NCI-H187 treated with DMSO at 0.1 percent for 48 hours (cell line): ENCODE results near the gene SLC6A13.
"Not testable (repeated sequence)": the region's sequence is repeated elsewhere in the genome, so short reads cannot be mapped to it uniquely, and the experiment has no call there.

Source experiments
- DNase-seq: peaks from one replicate; lab custom pipeline; 2025; lab: John Stamatoyannopoulos, UW

The SLC6A13 gene

GRCh38 chr12:197911-198695 is 64.5 kb downstream of the SLC6A13 start:
- DNase-seq: no peak

- no peak for DNase-seq
Measured at GRCh38 chr12:197347-197746, 65.3 kb downstream of the SLC6A13 start.

DNA sequence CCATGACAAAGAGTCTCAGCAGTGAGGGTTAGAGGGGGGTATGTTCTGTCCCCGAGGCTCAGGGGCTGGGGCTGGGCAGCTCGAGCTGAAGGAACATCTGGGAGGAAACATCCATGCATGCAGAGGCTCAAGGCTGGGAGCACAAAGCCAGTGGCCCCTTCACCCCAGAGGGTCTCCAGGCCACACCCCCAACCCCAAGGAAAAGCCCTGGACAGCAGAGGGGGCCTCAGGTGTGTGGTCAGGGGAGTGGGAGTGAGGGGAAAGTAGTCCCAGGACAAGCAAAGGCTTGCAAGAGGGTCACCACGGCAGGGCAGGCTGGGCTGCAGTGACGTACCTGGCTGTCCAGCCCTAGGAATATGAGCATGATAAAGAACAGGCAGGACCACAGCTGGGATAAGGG is 66.2 kb downstream of the SLC6A13 start:
- DNase-seq: no peak

DNA sequence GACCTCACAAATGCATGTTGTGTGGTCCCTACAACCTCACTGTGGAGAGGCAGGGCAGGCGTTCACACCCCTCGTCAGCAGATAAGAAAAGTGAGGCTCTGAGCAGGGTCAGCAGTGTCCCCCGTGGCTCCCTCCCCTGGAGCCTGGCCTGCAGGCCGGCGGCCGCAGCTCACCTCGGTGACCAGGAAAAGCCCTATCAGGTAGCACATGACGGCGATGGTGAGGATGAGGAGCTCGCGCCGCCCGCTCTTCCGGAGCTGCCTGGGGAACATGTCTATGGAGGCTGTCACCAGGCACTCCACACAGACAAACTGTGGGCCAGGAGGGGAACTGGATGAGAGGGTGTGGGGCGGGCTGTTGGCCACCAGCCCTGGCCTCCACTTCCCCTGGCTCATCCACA is 66.7 kb downstream of the SLC6A13 start:
- DNase-seq: no peak

GRCh38 chr12:195156-195555 is 67.5 kb downstream of the SLC6A13 start:
- no peak for DNase-seq

GRCh38 chr12:194276-194675 is 68.4 kb downstream of the SLC6A13 start:
- DNase-seq: no peak

GRCh38 chr12:193261-193660 is 69.4 kb downstream of the SLC6A13 start:
- no peak for DNase-seq

DNA sequence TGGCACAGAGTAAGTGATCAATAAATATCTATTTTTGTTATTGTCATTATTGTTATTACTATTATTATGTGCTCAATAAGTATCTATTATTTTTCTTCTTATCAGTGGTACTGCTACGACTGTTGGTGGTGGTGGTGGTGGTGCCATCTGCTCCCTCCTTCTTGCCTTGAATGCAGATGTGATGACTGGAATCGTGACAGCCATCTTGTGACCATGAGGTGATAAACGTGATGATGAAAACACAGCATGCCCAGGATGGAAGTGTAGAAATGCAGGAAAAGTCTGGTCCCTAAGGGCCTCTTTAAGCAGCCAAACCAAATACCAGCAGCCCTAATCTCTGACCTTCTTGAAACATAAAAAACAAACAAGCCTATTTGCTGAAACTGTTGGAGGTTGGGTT is 71.1 kb downstream of the SLC6A13 start:
- no peak for DNase-seq

DNA sequence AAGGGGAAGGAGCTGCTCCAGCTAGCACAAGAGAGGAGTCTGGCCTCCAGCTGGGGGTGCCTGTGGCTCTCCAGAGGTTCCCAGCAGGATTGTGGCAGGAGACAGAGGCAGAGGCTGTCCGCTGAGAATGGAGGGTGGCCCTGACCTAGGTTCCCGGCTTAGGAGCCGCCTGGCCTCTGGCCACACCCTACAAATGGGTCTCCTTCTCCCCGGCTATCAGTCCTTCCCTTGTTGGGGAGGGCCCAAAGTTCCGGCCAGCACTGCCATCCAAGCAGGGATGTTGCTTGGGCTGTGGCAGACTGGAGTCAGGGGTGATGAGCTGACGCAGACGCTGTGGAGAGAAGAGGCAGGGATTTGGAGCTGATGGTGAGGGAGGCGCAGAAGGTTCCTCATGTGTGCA is 71.8 kb downstream of the SLC6A13 start:
- no peak for DNase-seq

GRCh38 chr12:189622-189962 is 73.0 kb downstream of the SLC6A13 start:
- no peak for DNase-seq

DNA sequence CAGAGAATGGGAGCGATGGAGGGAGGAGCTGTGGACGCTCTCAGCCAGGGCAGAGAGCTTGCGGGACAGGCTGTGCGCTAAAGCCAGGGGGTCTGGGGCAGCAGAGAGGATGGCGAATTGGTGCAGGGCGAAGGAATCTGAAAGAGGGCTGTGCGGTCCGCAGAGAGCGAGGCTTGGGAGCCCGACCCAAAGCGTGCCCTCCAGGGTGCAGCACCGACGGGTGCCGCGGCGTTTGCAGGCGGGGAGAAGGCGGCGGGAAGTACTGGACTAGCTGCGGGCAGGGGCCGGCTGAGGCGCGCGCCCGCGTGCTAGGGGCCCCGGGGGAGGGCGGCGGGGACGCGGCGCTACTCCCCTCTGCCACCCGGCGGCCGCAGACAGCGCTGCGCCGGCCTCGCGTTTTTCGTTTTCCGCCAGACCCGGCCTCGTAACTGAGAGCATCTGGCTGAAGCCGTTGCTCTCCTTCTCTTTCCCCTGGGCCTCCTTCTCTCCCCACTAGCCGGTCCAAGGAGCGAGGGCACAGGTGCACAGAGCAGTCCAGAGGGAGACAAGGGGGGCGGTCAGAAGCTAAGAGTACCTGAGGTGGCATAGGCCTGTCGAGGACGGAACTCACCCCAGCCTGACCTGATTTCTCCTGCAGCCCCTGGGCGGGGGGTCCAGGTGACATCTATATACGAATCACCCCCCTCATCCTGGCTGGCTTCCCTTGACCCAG is 73.6 kb downstream of the SLC6A13 start:
- no peak for DNase-seq

DNA sequence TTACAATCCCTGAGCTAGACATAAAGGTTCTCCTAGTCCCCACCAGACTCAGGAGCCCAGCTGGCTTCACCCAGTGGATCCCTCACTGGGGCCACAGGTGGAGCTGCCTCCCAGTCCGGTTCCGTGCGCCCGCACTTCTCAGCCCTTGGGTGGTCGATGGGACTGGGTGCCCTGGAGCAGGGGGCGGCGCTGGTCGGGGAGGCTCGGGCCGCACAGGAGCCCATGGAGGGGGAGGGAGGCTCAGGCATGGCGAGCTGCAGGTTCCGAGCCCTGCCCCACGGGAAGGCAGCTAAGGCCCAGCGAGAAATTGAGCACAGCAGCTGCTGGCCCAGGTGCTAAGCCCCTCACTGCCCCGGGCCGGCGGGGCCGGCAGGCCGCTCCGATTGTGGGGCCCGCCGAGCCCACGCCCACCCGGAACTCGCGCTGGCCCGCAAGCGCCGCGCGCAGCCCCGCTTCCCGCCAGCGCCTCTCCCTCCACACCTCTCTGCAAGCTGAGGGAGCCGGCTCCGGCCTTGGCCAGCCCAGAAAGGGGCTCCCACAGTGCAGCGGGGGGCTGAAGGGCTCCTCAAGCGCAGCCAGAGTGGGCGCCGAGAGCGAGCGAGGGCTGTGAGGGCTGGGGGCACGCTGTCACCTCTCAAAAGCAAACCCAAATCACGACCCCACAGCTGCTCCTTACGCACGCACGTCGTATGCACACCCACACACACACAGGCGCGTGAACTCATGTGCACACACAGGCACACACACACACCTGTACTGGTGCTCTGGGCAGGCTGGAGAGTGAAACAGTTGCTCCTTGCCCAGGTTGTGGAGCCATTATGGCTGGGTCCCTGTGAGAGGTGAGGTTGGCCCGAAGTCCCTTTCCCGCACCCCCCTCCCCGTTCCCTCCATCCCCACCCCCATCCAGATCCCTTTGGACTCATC is 74.4 kb downstream of the SLC6A13 start:
- DNase-seq: not testable (repeated sequence)

DNA sequence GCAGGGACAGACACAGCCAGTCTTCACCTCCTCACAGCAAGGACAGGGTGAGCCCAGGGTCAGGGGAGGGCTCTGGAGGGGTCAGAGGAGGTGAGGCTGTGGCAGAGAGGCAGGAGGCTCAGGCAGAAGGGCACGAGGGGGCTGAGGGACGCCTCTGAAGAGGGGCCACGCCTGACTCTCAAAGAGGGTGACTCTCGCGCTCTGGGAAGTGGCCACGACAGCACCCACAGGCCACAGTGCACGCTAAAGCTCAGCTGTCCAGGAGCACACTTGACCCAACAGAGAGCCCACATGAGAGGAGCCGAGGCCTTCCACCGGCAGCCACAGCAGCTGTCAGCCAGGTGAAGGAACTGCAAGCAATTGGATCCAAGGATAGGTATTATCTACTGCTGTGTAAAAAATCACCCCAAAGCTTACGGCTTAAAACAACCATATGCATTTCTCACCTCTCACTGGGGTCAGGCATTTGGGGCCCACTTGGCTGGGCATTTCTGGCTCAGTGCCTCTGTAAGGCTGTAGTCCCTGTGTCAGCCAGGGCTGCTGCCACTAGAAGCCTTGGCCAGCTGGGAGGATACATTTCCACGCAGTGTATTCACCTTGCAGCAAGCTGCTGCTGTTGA is 76.5 kb downstream of the SLC6A13 start:
- DNase-seq: no peak

GRCh38 chr12:185576-185955 is 77.1 kb downstream of the SLC6A13 start:
- DNase-seq: no peak

GRCh38 chr12:184811-185575 is 77.6 kb downstream of the SLC6A13 start:
- no peak for DNase-seq

DNA sequence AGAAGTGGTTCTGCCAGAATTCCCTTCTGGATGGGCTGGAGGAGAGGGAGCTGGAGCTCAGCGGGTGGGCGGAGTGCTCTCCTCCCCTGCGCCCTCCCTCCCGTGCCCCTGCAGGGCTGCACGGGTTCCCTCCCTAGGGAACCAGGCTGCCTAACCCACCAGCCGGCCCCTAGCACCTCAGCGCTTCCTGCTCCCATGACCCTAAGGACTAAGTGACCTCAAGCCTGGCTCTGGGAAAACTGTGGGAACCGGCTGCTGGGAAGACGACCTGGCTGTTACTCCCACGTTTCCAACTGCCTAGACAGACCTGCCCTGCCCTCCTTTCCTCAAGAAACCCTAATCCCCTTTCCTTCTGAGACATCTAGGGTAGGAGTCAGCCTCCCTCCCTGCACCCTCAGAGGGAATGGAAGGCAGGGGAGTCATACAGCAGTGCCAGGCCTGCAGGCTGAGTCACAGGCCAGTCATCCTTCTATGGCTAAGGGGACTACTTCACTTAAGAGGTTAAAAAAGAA is 80.2 kb downstream of the SLC6A13 start:
- DNase-seq: no peak

DNA sequence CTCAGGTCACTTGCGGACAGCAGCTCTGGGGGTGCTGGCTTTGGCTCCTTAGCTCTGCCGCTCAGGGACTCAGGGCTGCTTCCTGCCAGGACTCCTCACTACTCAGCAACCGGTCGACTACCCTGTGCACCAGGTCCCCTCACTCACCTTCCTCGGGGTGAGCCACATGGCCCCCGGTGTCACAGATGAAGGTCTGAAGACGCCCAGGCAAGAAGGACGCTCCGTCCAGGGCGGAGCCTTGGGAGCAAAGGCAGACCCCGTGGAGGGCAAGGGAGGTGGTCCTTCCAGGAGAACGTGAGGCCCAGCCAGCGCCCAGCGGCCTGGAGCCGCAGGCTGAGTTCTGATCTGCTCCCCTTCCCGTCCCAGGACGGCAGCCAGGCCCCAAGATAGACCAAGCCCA is 80.7 kb downstream of the SLC6A13 start:
- no peak for DNase-seq

- no peak for DNase-seq
Measured at GRCh38 chr12:180445-180844, 82.2 kb downstream of the SLC6A13 start.

- no peak for DNase-seq
Measured at GRCh38 chr12:179885-180284, 82.8 kb downstream of the SLC6A13 start.

GRCh38 chr12:179131-179884 is 83.3 kb downstream of the SLC6A13 start:
- DNase-seq: no peak

DNA sequence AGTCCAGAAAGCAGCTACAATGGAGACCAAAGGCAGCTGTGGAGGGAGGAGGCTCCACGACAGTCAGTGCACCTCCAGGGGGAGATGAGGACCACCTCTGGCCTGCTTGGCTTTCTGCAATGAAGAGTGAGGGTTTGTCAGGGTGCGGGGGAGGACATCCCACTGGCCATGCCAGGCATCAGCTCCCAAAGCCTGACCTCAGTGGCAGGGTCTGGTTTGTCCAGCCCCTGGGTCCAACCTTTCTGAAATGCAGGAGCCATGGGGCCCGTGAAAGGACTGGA is 83.9 kb downstream of the SLC6A13 start:
- no peak for DNase-seq
